ENCODE data around the gene PKM. TPM values are rescaled to one million over a fixed set of nuclear protein-coding genes. Genes with fewer than 3 reads are reported as not detected.
A peak's percentile ranks its signal among the peaks of the same experiment; 100 is the strongest.

Gene PKM
- total and polyA plus RNA-seq, 8 donors = 79.9 to 452 (median 272) TPM

- intact Hi-C loops (cut with DNase I; ENCODE audit: low total_unique reads) = loop anchor here (5.0 kb wide), 1 partner anchor 81 kb away; no protein-coding TSS in a partner anchor
- H3K4me3 ChIP-seq = no peak overlapping the region
- no peak for TF ChIP-seq CTCF (IDR thresholded peaks at IDR 0.05)
- TF ChIP-seq POLR2A (IDR thresholded peaks at IDR 0.05) = no peak
- no peak for TF ChIP-seq POLR2AphosphoS5 (IDR thresholded peaks at IDR 0.05)
- no peak for TF ChIP-seq EP300 (IDR thresholded peaks at IDR 0.05)
- peak overlapping the region in 2 of 5 donors; percentile 46 to 52 for H3K27ac ChIP-seq
- H3K4me1 ChIP-seq = peaks cover 14 to 52% (median 26%) of the 10 kb centered on the region in 4 donors
- DNase-seq = no peak
- peaks cover 65 to 82% (median 81%) of the 10 kb centered on the region in 4 donors for H3K36me3 ChIP-seq
- peaks cover 0 to 11% (median 10%) of the 10 kb centered on the region in 3 donors for H3K27me3 ChIP-seq
- no peaks in the 10 kb centered on the region for H3K9me3 ChIP-seq
- WGBS, 5 donors = 71 to 81% (median 73%) methylated on average over 3 of the region's 3 CpGs
Observed at GRCh38 chr15:72201391-72201921, 29.5 kb downstream of the PKM start.

GRCh38 chr15:72200395-72201237, 30.4 kb downstream of the PKM start:
- Histone ChIP-seq H3K27me3 (peaks cover 0 to 14% (median 10%) of the 10 kb centered on the region in 3 donors), H3K9me3 (no peaks in the 10 kb centered on the region), H3K4me3 (no peak overlapping the region), H3K36me3 (peaks cover 57 to 74% (median 73%) of the 10 kb centered on the region in 4 donors), H3K4me1 (peaks cover 14 to 54% (median 26%) of the 10 kb centered on the region in 4 donors), H3K27ac (peak overlapping the region in 3 of 5 donors; percentile 20 to 52 (median 46))
- TF ChIP-seq CTCF (IDR thresholded peaks at IDR 0.05) (no peak), POLR2A (IDR thresholded peaks at IDR 0.05) (no peak), POLR2AphosphoS5 (IDR thresholded peaks at IDR 0.05) (no peak), EP300 (IDR thresholded peaks at IDR 0.05) (no peak)
- no peak for DNase-seq
- intact Hi-C loops (cut with DNase I; ENCODE audit: low total_unique reads) = loop anchor here (5.0 kb wide), 1 partner anchor 82 kb away; no protein-coding TSS in a partner anchor
- WGBS, 5 donors = 81 to 93% (median 82%) methylated on average over 10 to 15 of the region's 15 CpGs

- peaks cover 14 to 63% (median 26%) of the 10 kb centered on the region in 4 donors for H3K4me1 ChIP-seq
- H3K36me3 ChIP-seq = peaks cover 52 to 65% (median 64%) of the 10 kb centered on the region in 4 donors
- TF ChIP-seq POLR2A (IDR thresholded peaks at IDR 0.05) (no peak), EP300 (IDR thresholded peaks at IDR 0.05) (no peak), CTCF (IDR thresholded peaks at IDR 0.05) (peak in 6 of 7 experiments; percentile 26 to 94 (median 90)), POLR2AphosphoS5 (IDR thresholded peaks at IDR 0.05) (peak in 1 of 3 donors; percentile 81)
- no peak overlapping the region for H3K4me3 ChIP-seq
- peak overlapping the region in 2 of 5 donors; percentile 22 to 52 for H3K27ac ChIP-seq
- peak; percentile 85 to 93 for DNase-seq
- WGBS, 5 donors = 44 to 57% (median 50%) methylated on average over 2 of the region's 2 CpGs
- peaks cover 0 to 14% (median 10%) of the 10 kb centered on the region in 3 donors for H3K27me3 ChIP-seq
- no peaks in the 10 kb centered on the region for H3K9me3 ChIP-seq
- intact Hi-C loops (cut with DNase I; ENCODE audit: low total_unique reads) = loop anchor here (5.0 kb wide), 1 partner anchor 83 kb away; no protein-coding TSS in a partner anchor
Observed at GRCh38 chr15:72199721-72200212, 31.2 kb downstream of the PKM start.

GRCh38 chr15:72199205-72199515, 31.8 kb downstream of the PKM start:
- DNase-seq = no peak
- TF ChIP-seq POLR2A (IDR thresholded peaks at IDR 0.05) (no peak), POLR2AphosphoS5 (IDR thresholded peaks at IDR 0.05) (no peak)
- peaks cover 46 to 59% (median 58%) of the 10 kb centered on the region in 4 donors for H3K36me3 ChIP-seq
- H3K27me3 ChIP-seq = peaks cover 0 to 14% (median 10%) of the 10 kb centered on the region in 3 donors
- peaks cover 14 to 60% (median 25%) of the 10 kb centered on the region in 4 donors for H3K4me1 ChIP-seq
- no peaks in the 10 kb centered on the region for H3K9me3 ChIP-seq
- intact Hi-C loops (cut with DNase I; ENCODE audit: low total_unique reads) = no loop called here
- H3K4me3 ChIP-seq = no peak overlapping the region
- no peak overlapping the region for H3K27ac ChIP-seq
- 75 to 94% (median 85%) methylated on average over 2 of the region's 2 CpGs for WGBS, 5 donors
